Uterus (tissue), 2 donors: ENCODE results near the gene LRTM2.

ENCODE experiments used
- POLR2A ChIP-seq, 2 donors: fragments of 450-650 bp; IDR thresholded peaks; one replicate each; pipeline ENCODE4 v1.6.1; 2016; ENCODE audit warnings: antibody characterized with exemption in 2 of 2, mild to moderate bottlenecking in 1 of 2, moderate library complexity in 1 of 2
- TF ChIP-seq, protein P1 (sequence below), 4 experiments: fragments of 200-600 bp in 2 of 4; fragments of 450-650 bp in 2 of 4; sonication (generic) in 2 of 4; IDR thresholded peaks; one replicate each; pipeline ENCODE4 v1.5.1; 2016 to 2019; ENCODE audit warnings: antibody characterized with exemption in 4 of 4, mild to moderate bottlenecking in 2 of 4, moderate library complexity in 1 of 4

- TF ChIP-seq, protein P1, sequence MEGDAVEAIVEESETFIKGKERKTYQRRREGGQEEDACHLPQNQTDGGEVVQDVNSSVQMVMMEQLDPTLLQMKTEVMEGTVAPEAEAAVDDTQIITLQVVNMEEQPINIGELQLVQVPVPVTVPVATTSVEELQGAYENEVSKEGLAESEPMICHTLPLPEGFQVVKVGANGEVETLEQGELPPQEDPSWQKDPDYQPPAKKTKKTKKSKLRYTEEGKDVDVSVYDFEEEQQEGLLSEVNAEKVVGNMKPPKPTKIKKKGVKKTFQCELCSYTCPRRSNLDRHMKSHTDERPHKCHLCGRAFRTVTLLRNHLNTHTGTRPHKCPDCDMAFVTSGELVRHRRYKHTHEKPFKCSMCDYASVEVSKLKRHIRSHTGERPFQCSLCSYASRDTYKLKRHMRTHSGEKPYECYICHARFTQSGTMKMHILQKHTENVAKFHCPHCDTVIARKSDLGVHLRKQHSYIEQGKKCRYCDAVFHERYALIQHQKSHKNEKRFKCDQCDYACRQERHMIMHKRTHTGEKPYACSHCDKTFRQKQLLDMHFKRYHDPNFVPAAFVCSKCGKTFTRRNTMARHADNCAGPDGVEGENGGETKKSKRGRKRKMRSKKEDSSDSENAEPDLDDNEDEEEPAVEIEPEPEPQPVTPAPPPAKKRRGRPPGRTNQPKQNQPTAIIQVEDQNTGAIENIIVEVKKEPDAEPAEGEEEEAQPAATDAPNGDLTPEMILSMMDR (IDR thresholded peaks at IDR 0.05), result no peak
- TF ChIP-seq POLR2A (IDR thresholded peaks at IDR 0.05), result no peak
These were observed 50.9 kb downstream of the LRTM2 start for GRCh38 chr12:1870998-1871917.
